ENCODE measurements around the gene STX16.

STX16 gene

GRCh38 chr20:58668901-58669286, 17.8 kb downstream of the STX16 start:
- Histone ChIP-seq H3K27me3 (ENCODE audit: insufficient read depth, low read length) (no peaks in the 10 kb centered on the region), H4K20me1 (ENCODE audit: insufficient read depth, low read length) (no peaks in the 10 kb centered on the region), H3K36me3 (ENCODE audit: insufficient read depth, low read length) (peaks cover 55% of the 10 kb centered on the region; the same call in 1 of the 2 replicates), H3K9me3 (ENCODE audit: low read length) (no peaks in the 10 kb centered on the region), H3K9me2 (ENCODE audit: low read depth, low read length) (no peaks in the 10 kb centered on the region), H3F3A (ENCODE audit: insufficient read depth, low read length) (no peaks in the 10 kb centered on the region), H3K4me2 (ENCODE audit: low read length) (peak overlapping the region; percentile 13; the same call in 1 of the 2 replicates), H3K9ac (ENCODE audit: low read length) (no peak overlapping the region; the same call in 1 of the 2 replicates), H2AFZ (ENCODE audit: low read length) (no peak overlapping the region), H3K4me1 (ENCODE audit: insufficient read depth, low read length, severe bottlenecking) (peaks cover 14% of the 10 kb centered on the region), H3K79me2 (ENCODE audit: insufficient read depth, low read length) (peaks cover 13% of the 10 kb centered on the region; the same call in 1 of the 2 replicates), H3K27ac (ENCODE audit: low read depth, low read length, poor library complexity, severe bottlenecking) (peak overlapping the region; percentile 48), H3K4me3 (ENCODE audit: low read depth, low read length, poor library complexity, severe bottlenecking) (no peak overlapping the region)
- TF ChIP-seq EZH2 (IDR thresholded peaks at IDR 0.05; ENCODE audit: borderline replicate concordance, low read length) (no peak), CTCF (IDR thresholded peaks at IDR 0.05; ENCODE audit: low read length) (no peak)

- Histone ChIP-seq H3K4me2 (ENCODE audit: low read length) (peak overlapping the region; percentile 13; the same call in 1 of the 2 replicates), H3K9me3 (ENCODE audit: low read length) (no peaks in the 10 kb centered on the region), H3K79me2 (ENCODE audit: insufficient read depth, low read length) (peaks cover 8% of the 10 kb centered on the region; the same call in 1 of the 2 replicates), H3K27me3 (ENCODE audit: insufficient read depth, low read length) (no peaks in the 10 kb centered on the region), H3K36me3 (ENCODE audit: insufficient read depth, low read length) (peaks cover 59% of the 10 kb centered on the region; the same call in 1 of the 2 replicates), H4K20me1 (ENCODE audit: insufficient read depth, low read length) (no peaks in the 10 kb centered on the region), H3K27ac (ENCODE audit: low read depth, low read length, poor library complexity, severe bottlenecking) (peak overlapping the region; percentile 48), H3K4me1 (ENCODE audit: insufficient read depth, low read length, severe bottlenecking) (peaks cover 14% of the 10 kb centered on the region), H2AFZ (ENCODE audit: low read length) (no peak overlapping the region), H3K4me3 (ENCODE audit: low read depth, low read length, poor library complexity, severe bottlenecking) (no peak overlapping the region), H3K9ac (ENCODE audit: low read length) (no peak overlapping the region; the same call in 1 of the 2 replicates), H3F3A (ENCODE audit: insufficient read depth, low read length) (no peaks in the 10 kb centered on the region), H3K9me2 (ENCODE audit: low read depth, low read length) (no peaks in the 10 kb centered on the region)
- TF ChIP-seq EZH2 (IDR thresholded peaks at IDR 0.05; ENCODE audit: borderline replicate concordance, low read length) (no peak), CTCF (IDR thresholded peaks at IDR 0.05; ENCODE audit: low read length) (no peak)
Measured at GRCh38 chr20:58669287-58670006, 18.4 kb downstream of the STX16 start.

GRCh38 chr20:58670102-58670501, 19.0 kb downstream of the STX16 start:
- peaks cover under 1% of the 10 kb centered on the region; the same call in 1 of the 2 replicates for H3K79me2 ChIP-seq (ENCODE audit: insufficient read depth, low read length)
- no peak overlapping the region for H3K27ac ChIP-seq (ENCODE audit: low read depth, low read length, poor library complexity, severe bottlenecking)
- H3K9me2 ChIP-seq (ENCODE audit: low read depth, low read length), result no peaks in the 10 kb centered on the region
- H3K4me2 ChIP-seq (ENCODE audit: low read length), result no peak overlapping the region
- H3F3A ChIP-seq (ENCODE audit: insufficient read depth, low read length), result no peaks in the 10 kb centered on the region
- H3K27me3 ChIP-seq (ENCODE audit: insufficient read depth, low read length), result no peaks in the 10 kb centered on the region
- no peaks in the 10 kb centered on the region for H3K9me3 ChIP-seq (ENCODE audit: low read length)
- TF ChIP-seq CTCF (IDR thresholded peaks at IDR 0.05; ENCODE audit: low read length), result no peak
- no peak for TF ChIP-seq EZH2 (IDR thresholded peaks at IDR 0.05; ENCODE audit: borderline replicate concordance, low read length)
- no peak overlapping the region for H3K9ac ChIP-seq (ENCODE audit: low read length)
- peaks cover 65% of the 10 kb centered on the region; the same call in 1 of the 2 replicates for H3K36me3 ChIP-seq (ENCODE audit: insufficient read depth, low read length)
- H3K4me3 ChIP-seq (ENCODE audit: low read depth, low read length, poor library complexity, severe bottlenecking), result no peak overlapping the region
- H3K4me1 ChIP-seq (ENCODE audit: insufficient read depth, low read length, severe bottlenecking), result peaks cover 14% of the 10 kb centered on the region
- no peak overlapping the region for H2AFZ ChIP-seq (ENCODE audit: low read length)
- H4K20me1 ChIP-seq (ENCODE audit: insufficient read depth, low read length), result no peaks in the 10 kb centered on the region
